ENCODE measurements around the gene ITGB4. TPM values are rescaled to one million over a fixed set of nuclear protein-coding genes. Genes with fewer than 3 reads are reported as not detected.
A peak's percentile ranks its signal among the peaks of the same experiment; 100 is the strongest.

Gene ITGB4
- total and polyA plus RNA-seq, 9 of the 15 experiments (the other 6 are each of a cell fraction or from before 2014, with no cell fraction given), result 0.05 to 2.8 (median 0.76) TPM; not detected in 3

DNA sequence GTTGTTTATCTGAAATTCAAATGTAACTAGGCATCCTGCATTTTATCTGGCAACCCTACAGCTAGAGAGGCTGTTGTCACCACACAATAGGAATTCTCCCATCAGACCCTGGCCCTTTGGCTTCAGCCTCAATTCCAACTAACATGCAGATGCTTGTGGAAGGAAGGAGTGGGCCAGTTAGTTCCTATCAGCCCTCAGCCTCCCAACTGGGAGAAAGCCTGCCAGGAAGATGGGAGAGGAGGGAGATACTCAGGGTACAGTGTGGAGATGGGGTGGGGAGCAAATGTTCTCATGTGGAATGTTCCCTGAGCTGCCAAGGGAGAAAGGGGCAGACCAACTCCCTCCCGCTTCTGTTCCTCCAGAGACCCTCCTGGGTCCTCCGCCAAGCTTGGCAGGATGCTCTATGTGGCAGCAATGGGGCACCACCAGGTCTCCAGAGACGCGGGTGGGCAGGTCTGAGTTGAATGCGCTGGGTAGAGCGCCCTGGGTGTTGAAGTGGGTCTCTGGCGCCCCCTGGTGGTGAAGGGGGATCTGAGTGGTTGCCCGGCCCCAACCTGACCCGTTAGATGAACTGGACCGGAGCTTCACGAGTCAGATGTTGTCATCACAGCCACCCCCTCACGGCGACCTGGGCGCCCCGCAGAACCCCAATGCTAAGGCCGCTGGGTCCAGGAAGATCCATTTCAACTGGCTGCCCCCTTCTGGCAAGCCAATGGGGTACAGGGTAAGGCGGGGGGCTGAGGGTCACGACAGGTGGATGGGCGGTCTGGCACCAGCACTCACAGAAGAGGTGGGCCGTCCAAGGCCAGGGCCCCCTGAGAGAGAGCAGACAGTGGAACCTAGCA is 28.5 kb downstream of the ITGB4 start (continued):
- TF ChIP-seq, protein P1, sequence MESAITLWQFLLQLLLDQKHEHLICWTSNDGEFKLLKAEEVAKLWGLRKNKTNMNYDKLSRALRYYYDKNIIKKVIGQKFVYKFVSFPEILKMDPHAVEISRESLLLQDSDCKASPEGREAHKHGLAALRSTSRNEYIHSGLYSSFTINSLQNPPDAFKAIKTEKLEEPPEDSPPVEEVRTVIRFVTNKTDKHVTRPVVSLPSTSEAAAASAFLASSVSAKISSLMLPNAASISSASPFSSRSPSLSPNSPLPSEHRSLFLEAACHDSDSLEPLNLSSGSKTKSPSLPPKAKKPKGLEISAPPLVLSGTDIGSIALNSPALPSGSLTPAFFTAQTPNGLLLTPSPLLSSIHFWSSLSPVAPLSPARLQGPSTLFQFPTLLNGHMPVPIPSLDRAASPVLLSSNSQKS (CRISPR knock-in tag; IDR thresholded peaks at IDR 0.05), result no peak
- TF ChIP-seq CCAR2 (IDR thresholded peaks at IDR 0.05; ENCODE audit: low read depth, low read length) (no peak), FIP1L1 (IDR thresholded peaks at IDR 0.05; ENCODE audit: low read depth, low read length, poor library complexity, severe bottlenecking) (no peak), CXXC5 (CRISPR knock-in tag; IDR thresholded peaks at IDR 0.05) (0 out of 2 replicates have a peak, but pooled peaks have one; percentile 19), ADNP (tag; IDR thresholded peaks at IDR 0.05) (no peak), ERF (CRISPR knock-in tag; IDR thresholded peaks at IDR 0.05) (no peak), MEF2D (tag; conservative IDR thresholded peaks at IDR 0.05; ENCODE audit: low read depth) (no peak), HNRNPUL1 (IDR thresholded peaks at IDR 0.05; ENCODE audit: low read length) (no peak), HDAC2 (IDR thresholded peaks at IDR 0.05) (no peak), MEIS2 (IDR thresholded peaks at IDR 0.05; ENCODE audit: partially characterized antibody) (no peak), ZNF354B (CRISPR knock-in tag; IDR thresholded peaks at IDR 0.05) (no peak), SMAD1 (IDR thresholded peaks at IDR 0.05; ENCODE audit: low read depth, low read length, partially characterized antibody) (no peak), PHF20 (IDR thresholded peaks at IDR 0.05; ENCODE audit: partially characterized antibody) (no peak), NRF1 (conservative IDR thresholded peaks at IDR 0.05 in 1 of 2, IDR thresholded peaks at IDR 0.05 in 1 of 2) (peak in 1 of 2 experiments; percentile 48; a peak in 2 of 4 replicates), SREBF1 (IDR thresholded peaks at IDR 0.05; ENCODE audit: borderline replicate concordance, low read depth, low read length) (no peak), MTA3 (IDR thresholded peaks at IDR 0.05; ENCODE audit: borderline replicate concordance) (peak; percentile 52; the same call in 1 of the 2 replicates), ARID3B (CRISPR knock-in tag; IDR thresholded peaks at IDR 0.05; ENCODE audit: borderline replicate concordance) (no peak), ZNF551 (CRISPR knock-in tag; IDR thresholded peaks at IDR 0.05) (no peak), ZNF57 (CRISPR knock-in tag; IDR thresholded peaks at IDR 0.05) (no peak), MXD1 (CRISPR knock-in tag; IDR thresholded peaks at IDR 0.05; ENCODE audit: borderline replicate concordance, poor library complexity, severe bottlenecking) (no peak), NFIX (CRISPR knock-in tag; IDR thresholded peaks at IDR 0.05; ENCODE audit: low read depth) (no peak), XRCC5 (IDR thresholded peaks at IDR 0.05; ENCODE audit: low read depth, low read length) (peak; percentile 63; the same call in 1 of the 2 replicates), HMG20A (CRISPR knock-in tag; conservative IDR thresholded peaks at IDR 0.05) (no peak), FOXK1 (CRISPR knock-in tag; IDR thresholded peaks at IDR 0.05; ENCODE audit: borderline replicate concordance) (no peak), BRCA1 (IDR thresholded peaks at IDR 0.05) (no peak), BRCA1 (CRISPR knock-in tag; IDR thresholded peaks at IDR 0.05) (no peak)

Measured in K562 (cell line).